G401 (cell line): Measurements from ENCODE around the gene VWA5B2. TPM values are rescaled to one million over a fixed set of nuclear protein-coding genes. Genes with fewer than 3 reads are reported as not detected.
"Not testable (repeated sequence)": the region's sequence is repeated elsewhere in the genome, so short reads cannot be mapped to it uniquely, and the experiment has no call there.

Source experiments
- DNase-seq: peaks from one replicate; pipeline ENCODE4 v3.0.0-alpha.2; 2015; ENCODE audit warnings: low spot score
- in situ Hi-C: cut with HindIII; loops from 2 replicates; pipeline ENCODE4 v1.10.0; 2016; ENCODE audit warnings: low sequenced_read_pairs, mixed read lengths
- total RNA-seq: library from RNA; depleted of rRNA; stranded (reverse); fragments of >200 nt; shearing (Covaris generic); gene quantifications from 2 replicates; pipeline ENCODE4 v1.2.3, GENCODE V29; 2014; rRNA removed

Gene VWA5B2
- total RNA-seq, 1 experiment from 2014 or later = 0.20 TPM

DNA sequence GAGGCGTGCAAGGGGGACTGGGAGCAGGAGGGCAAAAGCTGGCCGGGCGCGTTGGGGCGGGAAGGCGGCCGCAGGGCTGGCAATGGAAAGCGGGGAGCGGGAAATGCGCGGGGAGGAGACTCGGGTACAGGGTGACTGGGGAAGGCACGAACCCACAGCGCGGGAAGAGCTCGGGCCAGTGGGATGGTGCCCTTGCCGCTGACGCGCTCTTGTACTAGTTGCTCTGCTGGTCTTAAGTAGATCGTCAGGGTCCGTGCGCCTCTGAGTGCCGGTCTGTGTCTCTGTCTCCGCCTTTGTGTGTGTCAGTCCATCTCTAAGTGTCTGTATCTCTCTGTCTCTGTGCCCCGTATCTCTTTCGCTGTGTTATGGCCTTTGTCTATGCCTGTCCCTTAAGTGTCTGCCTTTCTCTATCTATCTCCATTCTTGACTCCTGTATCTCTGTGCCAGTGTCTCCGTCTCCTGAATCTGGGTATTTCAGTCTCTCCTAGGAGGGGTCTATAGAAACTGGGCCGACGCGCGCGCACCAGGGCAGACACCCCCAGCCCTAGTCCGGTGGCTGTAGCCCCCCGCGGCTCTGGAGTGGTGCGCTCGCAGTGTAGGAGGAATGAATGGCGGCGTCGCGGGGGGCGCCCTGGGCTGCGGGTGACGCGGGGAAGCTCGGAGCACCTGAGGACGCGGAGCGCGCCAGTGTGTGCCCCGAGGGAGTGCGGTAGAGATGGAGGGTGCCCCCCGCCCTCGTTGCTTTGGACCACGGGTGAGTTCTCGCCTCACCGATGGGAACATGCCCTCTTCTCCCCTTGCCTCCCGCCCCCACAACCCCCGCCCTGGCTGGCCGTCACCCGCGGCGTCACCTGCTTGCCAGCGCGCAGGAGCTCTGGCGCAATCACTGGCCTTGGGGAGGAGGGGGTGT, 32.7 kb downstream of the VWA5B2 start:
- in situ Hi-C loops = no loop called here
- peak; percentile 64 for DNase-seq

- in situ Hi-C loops = no loop called here
- peak; percentile 27 for DNase-seq
Measured at GRCh38 chr3:184262764-184263179, 33.4 kb downstream of the VWA5B2 start.

GRCh38 chr3:184267249-184267648, 37.9 kb downstream of the VWA5B2 start:
- DNase-seq, in situ Hi-C loops: not testable (repeated sequence)

DNA sequence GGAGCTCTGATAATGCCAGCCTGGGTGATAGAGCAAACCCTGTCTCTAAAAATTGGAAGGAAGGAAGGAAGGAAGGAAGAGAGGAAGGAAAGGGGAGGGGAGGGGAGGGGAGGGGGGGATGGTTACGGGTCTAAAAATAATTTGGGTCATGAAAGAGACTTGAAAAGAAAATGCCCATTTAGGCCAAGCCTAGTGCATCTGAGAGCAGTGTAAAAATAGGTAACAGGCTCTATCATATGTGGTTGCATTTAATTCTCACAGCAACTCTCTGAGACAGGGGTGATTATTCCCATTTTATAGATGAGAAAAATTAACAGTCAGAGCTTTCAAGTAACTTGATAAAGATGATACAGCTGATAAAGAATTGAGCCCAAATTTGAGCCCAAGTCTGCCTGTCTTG, 42.9 kb downstream of the VWA5B2 start:
- in situ Hi-C loops = no loop called here
- DNase-seq = no peak

DNA sequence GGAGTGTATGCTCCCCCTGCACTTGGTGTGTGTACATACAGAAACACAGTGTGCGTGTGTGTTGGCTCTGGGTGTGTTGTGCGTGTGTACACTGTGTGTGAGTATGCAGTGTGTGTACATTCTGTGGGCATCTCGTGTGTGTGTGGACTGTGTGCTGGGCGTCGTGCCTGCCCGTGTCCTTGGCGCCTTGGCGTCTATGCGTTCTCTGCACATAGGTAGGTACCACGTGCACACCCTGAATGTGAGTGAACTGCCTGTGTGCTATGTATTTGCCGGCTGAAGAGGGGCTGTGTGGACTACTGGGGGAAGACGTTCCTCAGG, 46.0 kb downstream of the VWA5B2 start:
- in situ Hi-C loops = no loop called here
- DNase-seq = no peak

GRCh38 chr3:184275961-184276910, 46.9 kb downstream of the VWA5B2 start, which contains the start of gene ECE2:
ECE2 (plus strand) TSS chr3:184276022; CDS start chr3:184276154, 132 bp downstream.
- peak; percentile 45 for DNase-seq
- in situ Hi-C loops = no loop called here

GRCh38 chr3:184277366-184277765, 48.0 kb downstream of the VWA5B2 start:
- no peak for DNase-seq
- in situ Hi-C loops = no loop called here

GRCh38 chr3:184282941-184283340, 53.6 kb downstream of the VWA5B2 start:
- in situ Hi-C loops = no loop called here

DNA sequence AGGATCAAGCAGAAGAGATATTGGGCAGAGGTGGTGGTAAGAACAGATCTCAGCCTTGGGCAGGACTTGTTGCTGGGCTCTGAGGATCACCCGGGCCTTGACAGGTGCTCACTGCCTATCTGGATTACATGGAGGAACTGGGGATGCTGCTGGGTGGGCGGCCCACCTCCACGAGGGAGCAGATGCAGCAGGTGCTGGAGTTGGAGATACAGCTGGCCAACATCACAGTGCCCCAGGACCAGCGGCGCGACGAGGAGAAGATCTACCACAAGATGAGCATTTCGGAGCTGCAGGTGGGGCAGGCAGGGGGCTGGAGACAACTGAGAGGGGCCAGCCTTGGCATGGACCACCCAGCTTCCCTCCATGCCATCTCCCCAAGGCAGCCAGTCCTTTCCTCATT, 54.3 kb downstream of the VWA5B2 start:
- no peak for DNase-seq
- in situ Hi-C loops = no loop called here

More at GRCh38 chr3:184282941-184283340, 53.6 kb downstream of the VWA5B2 start:
- DNase-seq = no peak

GRCh38 chr3:184284696-184285095, 55.3 kb downstream of the VWA5B2 start:
- DNase-seq = peak; percentile 88
- in situ Hi-C loops = no loop called here

DNA sequence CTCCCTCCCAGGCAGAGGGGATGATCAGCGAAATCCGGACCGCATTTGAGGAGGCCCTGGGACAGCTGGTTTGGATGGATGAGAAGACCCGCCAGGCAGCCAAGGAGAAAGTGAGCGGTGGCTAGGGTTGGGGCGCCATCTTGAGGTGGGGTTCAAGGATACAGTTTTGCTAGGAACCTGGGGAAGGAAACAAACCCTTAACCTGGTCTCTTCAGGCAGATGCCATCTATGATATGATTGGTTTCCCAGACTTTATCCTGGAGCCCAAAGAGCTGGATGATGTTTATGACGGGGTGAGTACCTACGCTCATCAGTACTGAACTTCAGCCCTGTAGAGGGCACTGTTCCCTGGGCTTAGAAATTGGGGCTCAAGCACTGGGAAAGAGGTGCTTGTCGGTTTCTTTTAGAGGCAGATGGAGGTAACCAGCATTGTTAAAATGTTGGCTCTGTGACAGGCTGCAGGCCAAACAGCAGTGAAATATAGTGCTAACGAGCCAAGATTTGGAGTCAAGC, 60.1 kb downstream of the VWA5B2 start:
- in situ Hi-C loops = no loop called here
- peak; percentile 70 for DNase-seq

DNA sequence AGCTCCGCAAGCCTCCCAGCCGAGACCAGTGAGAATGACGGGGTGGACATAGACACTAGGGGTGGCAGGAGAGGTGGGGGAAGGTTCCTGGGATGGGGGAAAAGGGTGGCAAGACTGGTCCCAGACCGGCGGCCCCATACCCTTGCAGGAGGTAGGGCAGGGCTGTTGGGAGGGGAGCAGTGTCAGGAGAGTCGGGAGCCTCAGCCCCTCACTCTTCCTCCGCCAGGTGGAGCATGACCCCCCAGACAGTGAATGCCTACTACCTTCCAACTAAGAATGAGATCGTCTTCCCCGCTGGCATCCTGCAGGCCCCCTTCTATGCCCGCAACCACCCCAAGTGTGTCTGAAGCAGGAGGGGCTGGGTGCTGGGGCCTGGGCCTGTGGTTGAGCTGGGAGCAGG, 60.9 kb downstream of the VWA5B2 start:
- in situ Hi-C loops = no loop called here

GRCh38 chr3:184291044-184291737, 61.8 kb downstream of the VWA5B2 start:
- in situ Hi-C loops = no loop called here
- no peak for DNase-seq

More for the DNA sequence above, 60.9 kb downstream of the VWA5B2 start:
- no peak for DNase-seq

Other genes starting within 250 kb of the VWA5B2 start
- 7.4 and 8.6 TPM in 2 replicates for gene ABCC5, start 211.7 kb upstream of the VWA5B2 start, total RNA-seq
- not detected in 2 replicates for gene HTR3D, start 197.8 kb upstream of the VWA5B2 start, total RNA-seq
- not detected in 2 replicates for gene HTR3C, start 176.5 kb upstream of the VWA5B2 start, total RNA-seq
- not detected in 2 replicates for gene HTR3E, start 132.5 kb upstream of the VWA5B2 start, total RNA-seq
- 64.3 and 64.9 TPM in 2 replicates for gene EIF2B5, start 94.2 kb upstream of the VWA5B2 start, total RNA-seq
- gene DVL3, start 74.2 kb upstream of the VWA5B2 start, total RNA-seq = 41.6 and 47.0 TPM in 2 replicates
- 330 and 352 TPM in 2 replicates for gene AP2M1, start 54.7 kb upstream of the VWA5B2 start, total RNA-seq
- gene ABCF3, start 43.4 kb upstream of the VWA5B2 start, total RNA-seq = 47.0 and 63.5 TPM in 2 replicates
- gene ALG3, start 19.4 kb downstream of the VWA5B2 start, total RNA-seq = 24.8 and 32.4 TPM in 2 replicates
- 18.8 and 23.3 TPM in 2 replicates for gene EEF1AKMT4, start 20.1 kb downstream of the VWA5B2 start, total RNA-seq
- 0.25 and 0.37 TPM in 2 replicates for gene CAMK2N2, start 32.0 kb downstream of the VWA5B2 start, total RNA-seq
- not detected in 2 replicates for gene ECE2, start 46.4 kb downstream of the VWA5B2 start, total RNA-seq
- 629 and 907 TPM in 2 replicates for gene PSMD2, start 69.7 kb downstream of the VWA5B2 start, total RNA-seq
- 295 and 341 TPM in 2 replicates for gene EIF4G1, start 85.0 kb downstream of the VWA5B2 start, total RNA-seq
- 20.7 and 31.2 TPM in 2 replicates for gene FAM131A, start 108.0 kb downstream of the VWA5B2 start, total RNA-seq
- gene CLCN2, start 132.0 kb downstream of the VWA5B2 start, total RNA-seq = 6.7 and 10.7 TPM in 2 replicates
- gene POLR2H, start 132.1 kb downstream of the VWA5B2 start, total RNA-seq = 136 and 144 TPM in 2 replicates
- 0.12 and 0.20 TPM in 2 replicates for gene THPO, start 148.6 kb downstream of the VWA5B2 start, total RNA-seq
- gene CHRD, start 150.5 kb downstream of the VWA5B2 start, total RNA-seq = 1.4 and 1.8 TPM in 2 replicates